Liver (tissue), 3 donors: ENCODE data around the gene IRF2.

ENCODE experiments used
- ATF3 ChIP-seq: IDR thresholded peaks from 2 replicates; pipeline ENCODE4 v1.6.1; 2016; ENCODE audit warnings: antibody characterized with exemption
- CTCF ChIP-seq: fragments of 150-350 bp; IDR thresholded peaks from 2 replicates; pipeline ENCODE4 v1.5.1; 2017; ENCODE audit warnings: improper control_type of control experiment, low read depth, low read length; ENCODE audit not compliant: missing input control
- EGR1 ChIP-seq, 2 donors: IDR thresholded peaks; 2 replicates each; pipeline ENCODE4 v1.6.1; 2016 to 2018; ENCODE audit warnings: antibody characterized with exemption in 2 of 2, low read depth in 2 of 2
- HNF4A ChIP-seq, 2 donors: conservative IDR thresholded peaks; 2 replicates each; pipeline ENCODE4 v1.6.1; 2016; ENCODE audit warnings: antibody characterized with exemption in 2 of 2, mild to moderate bottlenecking in 2 of 2
- HNF4G ChIP-seq: IDR thresholded peaks from 2 replicates; pipeline ENCODE4 v1.6.1; 2016; ENCODE audit warnings: antibody characterized with exemption
- JUND ChIP-seq, 2 donors: IDR thresholded peaks; 2 replicates each; pipeline ENCODE4 v1.6.1; 2016; ENCODE audit warnings: antibody characterized with exemption in 2 of 2
- MAX ChIP-seq: IDR thresholded peaks from 2 replicates; pipeline ENCODE4 v1.6.1; 2016; ENCODE audit warnings: antibody characterized with exemption
- RAD21 ChIP-seq, 2 donors: IDR thresholded peaks; 2 replicates each; pipeline ENCODE4 v1.6.1; 2016; ENCODE audit warnings: antibody characterized with exemption in 2 of 2, mild to moderate bottlenecking in 2 of 2
- REST ChIP-seq: IDR thresholded peaks from 2 replicates; pipeline ENCODE4 v1.6.1; 2016; ENCODE audit warnings: antibody characterized with exemption, mild to moderate bottlenecking
- RXRA ChIP-seq, 2 donors: IDR thresholded peaks; 2 replicates each; pipeline ENCODE4 v1.6.1; 2017 to 2018; ENCODE audit warnings: antibody characterized with exemption in 2 of 2, mild to moderate bottlenecking in 1 of 2
- TAF1 ChIP-seq: conservative IDR thresholded peaks from 2 replicates; pipeline ENCODE4 v1.6.1; 2016; ENCODE audit warnings: antibody characterized with exemption, mild to moderate bottlenecking
- ZBTB33 ChIP-seq: IDR thresholded peaks from 2 replicates; pipeline ENCODE4 v1.6.1; 2016; ENCODE audit warnings: antibody characterized with exemption
- donor health status: healthy.
- donor health status: healthy.

- TF ChIP-seq ZBTB33 (no peak), RAD21 (IDR thresholded peaks at IDR 0.05) (no peak), CTCF (no peak), REST (no peak), HNF4G (no peak), ATF3 (no peak), TAF1 (no peak), JUND (IDR thresholded peaks at IDR 0.05) (no peak), RXRA (IDR thresholded peaks at IDR 0.05) (no peak), MAX (no peak), HNF4A (conservative IDR thresholded peaks at IDR 0.05) (no peak), EGR1 (IDR thresholded peaks at IDR 0.05; ENCODE audit: low read depth in 2 of 2) (no peak)
Observed at GRCh38 chr4:184337907-184338306, 136.4 kb downstream of the IRF2 start.
